Fibroblast of skin of abdomen (primary cell): Measurements from ENCODE around the gene PADI3.
"Not testable (repeated sequence)": the region's sequence is repeated elsewhere in the genome, so short reads cannot be mapped to it uniquely, and the experiment has no call there.

ENCODE experiments used
- DNase-seq: peaks from one replicate; pipeline ENCODE4 v3.0.0-alpha.2; 2013

The PADI3 gene

DNA sequence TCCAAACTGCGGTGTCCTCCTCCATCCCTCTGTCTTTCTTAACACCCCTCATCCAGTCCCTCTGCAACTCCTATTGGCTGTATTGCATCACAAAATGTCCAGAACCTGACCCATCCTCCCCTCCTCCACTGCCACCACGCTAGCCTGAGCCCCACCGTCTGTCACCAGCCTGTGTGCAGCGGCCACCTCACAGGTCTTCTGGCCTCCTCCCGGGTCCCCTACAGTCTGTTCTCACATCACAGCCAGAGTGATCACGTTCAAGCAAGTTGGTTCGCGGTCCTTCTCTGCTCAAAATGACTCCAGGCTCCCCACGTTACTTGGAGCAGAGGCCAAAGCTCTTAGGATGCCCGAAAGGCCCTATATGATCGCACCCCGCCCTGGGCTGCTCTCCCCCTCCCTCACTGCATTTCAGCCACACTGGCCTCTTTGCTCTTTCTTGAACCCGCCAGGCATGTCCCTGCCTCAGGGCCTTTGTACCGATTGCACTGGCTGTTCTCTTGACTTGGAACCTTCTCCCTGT lies 56.7 kb downstream of the PADI3 start:
- no peak for DNase-seq

DNA sequence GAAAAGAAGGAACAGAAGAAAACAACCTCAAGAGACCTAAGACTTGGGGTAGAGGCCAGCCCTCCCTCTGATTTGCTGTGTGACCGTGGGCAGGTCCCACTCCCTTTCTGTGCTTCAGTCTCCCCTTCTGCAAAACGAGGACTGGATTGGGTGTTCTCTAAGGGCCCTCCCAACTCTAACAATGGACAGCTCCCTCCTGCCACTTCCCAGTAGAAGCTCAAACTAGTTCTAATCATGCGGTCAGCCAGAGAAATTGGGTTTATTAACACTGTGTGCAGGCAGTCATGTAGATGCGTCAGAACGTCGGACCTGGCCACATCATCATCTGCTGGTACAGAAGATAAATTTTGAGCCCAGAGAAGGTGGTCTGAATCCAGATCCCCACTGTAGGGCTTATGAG lies 57.5 kb downstream of the PADI3 start:
- no peak for DNase-seq

DNA sequence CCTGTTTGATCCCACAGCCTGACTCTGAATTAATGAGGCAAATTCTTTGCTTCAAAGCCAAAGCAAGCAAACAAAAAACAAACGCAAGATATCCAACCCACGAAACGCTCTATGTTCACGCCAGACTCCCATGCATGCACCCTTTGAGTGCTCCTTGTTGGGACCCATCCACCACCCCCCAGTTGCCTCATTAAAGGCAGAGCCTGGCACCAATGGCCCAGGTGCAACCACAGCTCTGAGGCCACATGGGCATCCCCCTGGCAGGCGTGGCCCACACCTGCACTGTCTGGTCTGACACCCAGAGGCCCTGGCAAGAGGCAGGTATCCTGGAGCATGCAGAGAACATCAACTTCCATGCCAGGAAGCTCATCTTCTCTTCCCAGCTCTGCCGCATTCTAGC lies 58.0 kb downstream of the PADI3 start:
- no peak for DNase-seq

DNA sequence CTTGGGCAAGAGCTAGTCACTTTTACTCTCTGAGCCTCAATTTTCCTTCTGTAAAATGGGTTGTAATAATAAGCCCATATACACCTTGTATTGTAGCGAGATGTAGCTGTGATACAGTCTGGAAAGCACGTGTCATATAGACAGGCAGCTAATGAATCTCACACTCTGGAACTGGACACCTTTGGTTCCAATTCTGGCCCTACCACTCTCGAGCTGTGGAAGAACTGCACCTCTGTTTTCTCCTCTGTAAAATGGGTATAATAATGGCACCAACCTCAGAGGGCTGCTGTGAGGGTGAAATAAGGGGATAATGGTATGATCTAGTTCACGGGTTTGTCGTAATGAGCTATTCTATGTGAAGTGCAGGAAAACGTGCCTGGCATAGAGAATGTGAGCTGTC lies 58.4 kb downstream of the PADI3 start:
- DNase-seq = no peak

DNA sequence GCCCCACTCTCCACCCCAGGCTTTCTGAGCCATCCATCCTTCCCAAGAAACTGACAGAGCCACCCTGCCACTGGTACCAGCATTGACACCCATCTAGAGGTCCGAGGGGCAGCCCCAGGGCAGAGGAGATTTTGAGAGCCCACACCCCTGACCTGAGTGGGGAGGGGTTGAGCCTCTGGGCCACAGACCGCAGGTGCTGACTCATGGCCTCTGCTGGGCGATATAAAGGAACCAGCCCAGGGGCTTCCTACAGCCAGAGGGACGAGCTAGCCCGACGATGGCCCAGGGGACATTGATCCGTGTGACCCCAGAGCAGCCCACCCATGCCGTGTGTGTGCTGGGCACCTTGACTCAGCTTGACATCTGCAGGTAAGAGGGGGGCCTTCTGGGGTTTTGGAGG lies 59.0 kb downstream of the PADI3 start, which contains the start of gene PADI4:
PADI4 (plus strand) TSS at position 252 of the 400 bp plus-strand sequence; CDS start at position 278, 26 bp downstream.
- no peak for DNase-seq

DNA sequence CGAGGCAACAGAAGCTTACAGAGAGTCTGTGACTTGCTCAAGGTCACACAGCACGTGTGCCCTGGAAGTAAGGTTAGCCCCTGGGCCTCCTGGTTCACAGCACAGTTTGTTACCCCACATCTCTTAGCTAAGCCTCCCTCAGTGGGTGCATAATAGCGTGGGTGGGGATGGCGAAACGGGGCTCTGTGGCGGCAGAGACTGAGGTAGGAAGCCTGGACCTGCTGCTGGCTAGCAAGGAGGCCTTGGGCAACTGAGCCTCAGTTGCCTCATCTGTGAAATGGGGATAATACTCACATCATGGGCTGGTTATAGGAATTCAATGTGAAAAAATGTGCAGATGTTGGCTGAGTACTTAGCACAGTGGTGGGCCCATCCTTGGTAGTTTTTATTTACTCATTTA lies 59.7 kb downstream of the PADI3 start:
- DNase-seq = no peak

DNA sequence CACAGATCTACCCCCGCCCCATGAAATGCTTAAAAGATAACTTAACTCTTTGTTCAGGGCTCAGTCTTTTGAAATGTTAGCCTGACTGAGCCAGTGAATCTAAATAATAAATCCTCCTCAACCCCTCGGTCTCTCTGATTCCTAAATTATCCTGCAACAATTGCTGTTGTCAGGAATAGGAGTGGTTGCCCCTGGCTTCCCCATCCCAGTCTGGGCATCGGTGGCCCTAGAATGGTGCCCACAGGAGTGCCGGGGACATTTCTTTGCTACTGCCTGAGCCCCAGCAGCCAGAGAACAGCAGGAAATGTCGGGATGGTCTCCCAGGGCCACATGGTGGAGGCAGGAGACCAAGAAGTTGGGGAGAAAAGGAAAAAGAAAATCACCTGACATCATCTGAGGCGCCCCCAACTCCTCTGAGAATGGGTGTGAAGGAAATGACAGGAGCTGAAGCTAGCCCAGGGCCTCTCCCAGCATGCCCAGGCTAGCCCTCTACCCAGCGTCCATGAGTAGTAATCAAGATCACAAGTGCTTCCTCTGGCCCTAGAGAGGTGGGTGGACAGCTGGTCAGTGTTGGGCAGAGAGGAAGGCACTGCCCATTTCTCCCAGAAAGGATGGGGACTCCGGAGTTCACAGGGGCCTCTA lies 60.6 kb downstream of the PADI3 start:
- DNase-seq = no peak

DNA sequence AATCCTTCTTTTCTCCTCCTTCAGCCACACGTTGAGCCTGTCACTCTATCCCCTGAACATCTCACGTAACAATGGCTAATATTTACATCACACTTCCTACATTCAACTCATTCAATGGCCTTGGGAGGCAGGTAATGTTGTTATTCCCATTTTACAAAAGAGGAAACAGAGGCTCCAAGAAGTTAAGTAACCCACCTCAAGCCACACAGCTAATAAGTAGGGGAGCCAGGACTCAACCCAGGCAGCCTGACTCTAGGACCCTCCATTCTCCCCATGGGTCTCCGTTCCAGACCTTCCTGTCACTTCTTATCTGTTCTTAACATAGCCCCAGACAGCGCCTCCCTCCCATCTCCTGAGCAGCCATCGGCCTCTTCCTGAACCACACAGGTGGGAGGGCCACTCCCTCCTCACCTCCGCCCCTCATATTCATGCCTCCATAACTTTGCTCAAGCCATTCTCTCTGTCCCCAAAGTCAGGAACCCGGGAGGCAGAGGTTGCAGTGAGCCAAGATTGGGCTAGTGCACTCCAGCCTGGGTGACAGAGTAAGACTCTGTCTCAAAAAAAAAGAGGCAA lies 61.3 kb downstream of the PADI3 start:
- DNase-seq = no peak

DNA sequence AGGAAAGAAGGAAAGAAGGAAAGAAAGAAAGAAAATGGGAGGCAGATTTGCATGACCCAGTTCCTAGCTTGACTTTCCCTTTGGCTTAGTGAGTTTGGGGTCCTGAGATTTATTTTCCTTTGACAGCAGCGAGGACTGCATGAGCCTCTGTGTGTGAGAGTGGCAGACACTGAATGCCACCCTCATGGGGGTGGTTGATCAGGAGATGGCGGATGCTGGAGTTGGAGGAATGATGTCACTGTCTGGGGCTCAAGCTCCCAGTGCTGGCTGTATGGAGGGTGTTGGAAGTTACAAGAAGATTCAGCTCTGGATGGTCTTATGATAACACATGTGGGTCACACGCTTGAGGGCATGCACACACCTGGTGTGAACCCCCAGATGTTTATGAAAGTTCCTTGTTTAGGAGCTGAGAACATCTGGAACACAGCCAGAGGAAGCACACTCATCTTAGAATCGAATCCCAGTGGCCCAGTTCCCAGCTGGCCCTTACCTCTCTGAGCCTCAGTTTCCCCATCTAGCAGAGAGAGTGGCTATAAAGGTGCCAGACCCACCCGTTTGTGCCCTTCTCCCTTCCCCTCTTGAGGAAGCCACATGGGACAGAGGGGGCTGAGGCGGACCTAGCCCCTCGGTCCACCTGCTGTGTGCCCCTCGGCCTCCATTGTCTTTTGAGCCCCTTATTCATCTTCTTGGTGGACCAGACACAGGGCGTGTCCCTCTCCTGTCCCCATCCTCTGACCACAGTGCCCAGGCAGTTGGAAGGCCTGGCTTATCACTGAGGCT lies 64.8 kb downstream of the PADI3 start:
- DNase-seq = no peak

DNA sequence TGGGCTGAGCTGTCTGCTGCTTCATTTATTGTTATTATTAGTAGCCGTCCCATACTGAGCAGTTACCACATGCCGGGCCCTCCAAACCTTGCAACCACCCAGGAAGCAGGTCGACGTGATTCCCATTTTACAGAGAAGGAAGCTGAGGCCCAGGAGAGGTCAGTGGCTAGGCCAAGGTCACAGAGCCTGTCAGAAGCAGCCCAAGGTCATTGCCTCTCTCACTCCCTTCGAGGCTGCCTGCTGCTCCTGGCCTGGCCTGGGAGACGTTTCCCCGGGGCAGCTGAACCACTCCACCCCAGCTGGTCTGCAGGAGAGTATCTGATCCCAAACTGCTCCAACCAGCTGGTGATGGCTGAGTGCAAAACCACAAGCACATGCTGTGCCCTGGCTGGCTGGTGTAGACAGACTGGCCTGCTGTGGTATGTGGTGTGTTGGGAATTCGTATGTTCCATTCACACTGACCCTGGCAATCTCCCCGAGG lies 65.6 kb downstream of the PADI3 start:
- DNase-seq = no peak

DNA sequence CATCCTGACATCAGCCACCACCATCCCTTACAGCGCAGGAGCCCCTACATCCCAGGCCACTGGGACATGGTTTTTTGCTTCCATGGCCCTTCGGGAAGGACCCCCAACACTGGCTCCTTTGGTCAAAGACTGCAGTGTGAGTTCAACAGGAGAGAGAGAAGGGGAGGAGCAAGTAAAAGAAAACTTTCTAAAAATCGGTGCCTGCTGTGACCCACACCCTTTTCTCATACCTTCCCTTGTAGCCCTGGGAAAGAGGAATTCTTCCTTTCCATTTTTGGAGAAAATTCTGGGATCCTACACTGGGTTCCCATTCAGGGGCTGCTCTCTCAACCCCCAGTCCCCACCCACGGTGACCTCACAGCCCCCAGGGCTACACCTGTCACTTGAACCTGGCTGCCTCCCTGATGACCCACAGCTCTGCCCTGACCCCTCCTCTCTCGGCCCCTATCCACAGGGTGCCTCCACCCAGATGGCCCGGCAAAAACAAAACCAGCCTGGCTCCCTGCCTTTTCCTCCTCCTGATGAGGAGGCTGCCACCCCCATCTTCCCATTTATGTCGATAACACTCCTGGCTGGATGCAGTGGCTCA lies 66.7 kb downstream of the PADI3 start:
- no peak for DNase-seq

DNA sequence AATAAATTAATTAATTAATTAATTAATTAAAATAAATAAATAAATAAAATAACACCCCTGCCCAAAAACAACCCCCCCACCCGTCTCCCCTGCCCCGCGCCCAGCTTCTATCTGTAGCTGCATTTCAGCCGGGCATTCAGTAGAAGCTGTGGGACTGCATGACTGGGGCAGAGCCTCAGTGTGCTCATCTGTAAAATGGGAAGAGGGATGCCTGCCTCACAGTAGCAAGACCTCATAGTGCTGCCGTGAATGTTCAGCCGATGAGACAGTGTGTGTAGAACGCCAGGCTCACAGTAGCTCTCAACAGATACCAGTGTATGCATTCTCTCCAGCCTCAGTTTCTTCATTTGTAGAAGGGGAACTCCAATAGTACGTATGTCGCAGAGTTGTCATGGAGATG lies 67.8 kb downstream of the PADI3 start:
- no peak for DNase-seq

DNA sequence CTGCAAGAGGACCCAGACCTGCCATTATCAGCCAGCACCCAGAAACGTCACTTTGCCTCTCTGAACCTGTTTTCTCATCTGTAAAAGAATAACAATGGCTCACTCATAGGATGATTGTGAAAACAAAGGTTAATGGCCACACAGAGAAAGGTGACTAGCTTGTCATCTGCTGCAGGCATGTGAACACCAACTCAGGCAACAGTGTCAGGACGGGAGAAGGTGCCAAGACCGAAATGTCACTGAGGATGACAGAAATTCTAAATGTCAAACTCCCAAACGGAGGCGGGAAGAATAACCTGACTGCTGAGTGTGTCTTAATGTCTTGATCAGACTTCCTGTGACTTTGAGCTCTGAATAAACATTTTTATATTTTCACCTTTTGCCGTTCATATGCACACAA lies 69.4 kb downstream of the PADI3 start:
- no peak for DNase-seq

DNA sequence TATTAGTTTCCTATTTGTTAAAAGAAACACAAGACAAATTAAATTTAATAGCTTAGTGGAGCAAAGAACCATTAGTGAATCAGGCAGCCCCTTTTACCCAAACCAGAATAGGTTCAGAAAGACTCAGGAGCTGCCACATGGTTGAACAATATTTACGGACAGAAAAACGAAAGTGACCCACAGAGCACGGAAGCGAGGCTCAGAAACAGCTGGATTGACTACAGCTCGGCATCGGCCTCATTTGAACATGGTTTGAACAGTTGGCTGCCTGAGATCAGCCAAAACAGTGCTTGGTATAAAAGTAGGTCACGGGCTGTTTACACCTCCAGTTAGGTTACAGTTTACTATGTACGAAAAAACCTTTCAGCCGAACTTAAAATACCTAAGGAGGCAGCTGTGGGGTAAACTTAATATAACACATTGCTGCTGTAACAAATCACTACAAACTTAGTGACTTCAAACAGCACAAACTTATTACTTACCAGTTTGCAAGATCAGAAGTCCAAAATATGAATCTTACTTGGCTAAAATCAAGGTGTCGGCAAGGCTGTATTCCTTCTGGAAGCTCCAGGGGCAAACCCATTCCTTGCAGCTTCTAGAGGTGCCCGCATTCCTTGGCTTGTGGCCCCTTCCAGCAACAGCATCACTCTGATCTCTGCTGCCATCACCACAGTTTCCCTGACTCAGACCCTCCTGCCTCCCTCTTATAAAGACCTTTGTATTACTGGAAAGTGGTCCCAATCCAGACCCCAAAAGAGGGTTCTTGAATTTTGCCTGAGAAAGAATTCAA lies 70.9 kb downstream of the PADI3 start:
- no peak for DNase-seq

DNA sequence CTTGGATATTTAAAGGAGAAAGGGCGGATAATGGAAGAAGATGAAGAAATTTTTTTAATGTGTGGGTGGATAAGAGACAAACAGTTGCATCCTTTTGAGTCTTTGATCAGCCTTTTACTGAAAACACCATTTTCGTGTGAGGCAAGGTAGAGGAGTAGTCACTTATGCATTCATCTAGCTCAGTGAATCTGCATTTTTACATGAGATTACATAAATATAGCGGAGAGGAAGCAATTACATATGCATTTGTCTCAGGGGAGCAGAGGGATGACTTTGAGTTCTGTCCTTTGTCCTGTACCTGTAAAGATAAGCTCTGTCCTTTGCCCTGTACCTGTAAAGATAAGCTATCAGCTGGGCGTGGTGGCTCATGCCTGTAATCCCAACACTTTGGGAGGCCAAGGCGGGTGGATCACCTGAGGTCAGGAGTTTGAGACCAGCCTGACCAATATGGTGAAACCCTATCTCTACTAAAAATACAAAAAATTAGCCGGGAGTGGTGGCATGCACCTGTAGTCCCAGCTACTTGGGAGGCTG lies 73.0 kb downstream of the PADI3 start:
- not testable (repeated sequence) for DNase-seq

DNA sequence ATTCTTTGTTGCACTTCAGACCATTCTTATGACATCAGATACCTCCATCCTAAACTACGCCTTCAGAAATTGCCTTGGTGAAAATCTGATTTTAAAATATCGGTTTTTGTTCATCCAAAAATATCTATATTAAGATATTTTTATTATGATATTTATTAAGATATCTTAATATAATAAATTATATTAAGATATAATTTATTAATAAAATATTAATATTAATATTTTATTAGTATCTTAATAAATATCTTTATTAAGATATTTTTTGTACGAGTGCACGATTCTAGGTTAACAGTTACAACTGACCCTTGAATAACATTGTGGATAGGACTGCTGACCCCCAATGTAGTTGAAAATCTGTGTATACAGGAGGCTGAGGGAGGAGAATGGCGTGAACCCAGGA lies 80.0 kb downstream of the PADI3 start:
- no peak for DNase-seq

DNA sequence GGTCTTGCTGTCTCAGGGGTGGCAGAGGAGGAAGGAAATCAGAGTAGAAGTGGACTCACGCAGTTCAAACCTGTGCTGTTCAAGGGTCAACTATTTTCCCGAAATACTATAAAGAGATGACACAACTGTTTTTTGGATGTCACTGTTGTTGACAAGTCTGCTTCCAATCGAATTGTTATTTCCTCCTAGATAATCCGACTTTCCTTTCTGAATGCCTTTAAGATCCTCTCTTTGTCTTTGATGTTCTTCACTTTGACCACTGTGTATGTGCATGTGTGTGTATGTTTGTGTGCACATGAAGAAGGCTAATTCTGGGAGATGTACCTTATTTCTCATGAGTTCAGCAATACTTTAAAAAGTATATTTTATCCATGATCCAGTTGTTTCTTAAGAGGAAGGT lies 80.7 kb downstream of the PADI3 start:
- no peak for DNase-seq

DNA sequence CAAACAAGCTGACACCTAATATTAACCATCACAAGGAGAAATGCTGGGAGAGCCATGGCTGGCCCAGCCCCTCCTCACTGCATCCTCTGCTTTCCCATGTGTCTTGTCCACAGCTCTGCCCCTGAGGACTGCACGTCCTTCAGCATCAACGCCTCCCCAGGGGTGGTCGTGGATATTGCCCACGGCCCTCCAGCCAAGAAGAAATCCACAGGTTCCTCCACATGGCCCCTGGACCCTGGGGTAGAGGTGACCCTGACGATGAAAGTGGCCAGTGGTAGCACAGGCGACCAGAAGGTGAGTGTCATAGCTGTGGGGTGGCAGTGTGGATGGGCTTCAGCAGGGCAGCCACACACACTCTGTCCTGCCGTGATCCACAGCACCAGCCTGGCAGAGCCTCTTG lies 82.0 kb downstream of the PADI3 start:
- no peak for DNase-seq

DNA sequence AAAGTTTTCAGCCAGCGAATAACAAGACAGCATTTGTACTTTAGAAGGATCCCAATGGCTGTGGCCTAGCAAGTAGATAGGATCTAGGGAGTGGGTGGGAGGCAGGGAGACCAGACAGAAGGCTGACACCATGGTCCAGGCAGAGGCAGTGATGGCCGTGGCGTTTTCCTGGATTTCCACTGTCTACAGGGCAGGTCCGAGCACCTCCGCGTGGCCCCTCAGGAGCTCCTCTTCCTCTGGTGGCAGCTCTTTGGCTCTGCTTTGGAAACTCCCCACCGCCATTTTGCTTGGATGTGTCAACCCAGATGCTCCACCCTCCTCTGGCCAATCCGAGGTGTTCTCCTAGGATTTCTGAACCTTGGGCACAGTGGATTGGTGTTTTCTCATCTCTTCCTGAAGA lies 84.2 kb downstream of the PADI3 start:
- DNase-seq = no peak
